Lower leg skin (tissue), 4 donors: Measurements from ENCODE around the gene TMEM154. TPM values are rescaled to one million over a fixed set of nuclear protein-coding genes. Genes with fewer than 3 reads are reported as not detected.

Experiments used
- DNase-seq, 2 donors: peaks; one replicate each; pipeline ENCODE4 v3.0.0-alpha.2; 2019; ENCODE audit warnings: low spot score in 2 of 2
- H3K4me3 ChIP-seq: fragments of 200-600 bp; sonication (generic); 2 replicates; pipeline ENCODE4 v1.5.1; 2017; ENCODE audit warnings: mild to moderate bottlenecking, low read depth; ENCODE audit not compliant: poor library complexity, severe bottlenecking
- POLR2A ChIP-seq, 2 donors: fragments of 450-650 bp; IDR thresholded peaks; one replicate each; pipeline ENCODE4 v1.6.1; 2016 to 2017; ENCODE audit warnings: antibody characterized with exemption in 2 of 2, mild to moderate bottlenecking in 1 of 2, moderate library complexity in 1 of 2
- WGBS, 2 donors: methylation state at CpG; one replicate each; pipeline ENCODE4 v1.1.5; 2018; 5-methylcytosine and 5-hydroxymethylcytosine counted together
- intact Hi-C: fragments of 100-400 bp; cut with DNase I; formaldehyde crosslinking; loops from one replicate; pipeline ENCODE4 v1.15.0; 2023; ENCODE audit warnings: low total_unique reads
- total RNA-seq, 4 donors: library from RNA; depleted of rRNA; stranded (reverse); fragments of >200 nt; gene quantifications; one replicate each; pipeline ENCODE4 v1.1.0, GENCODE V29; 2016
- TF ChIP-seq, protein P1 (sequence below), 3 donors: fragments of 450-650 bp; IDR thresholded peaks; one replicate each; pipeline ENCODE4 v1.5.1; 2016; ENCODE audit warnings: antibody characterized with exemption in 3 of 3, mild to moderate bottlenecking in 3 of 3, moderate library complexity in 2 of 3

The TMEM154 gene
- total RNA-seq, 4 donors from 2014 or later, result 73.1 to 139 (median 97.5) TPM

GRCh38 chr4:152630324-152630723 is 49.5 kb downstream of the TMEM154 start:
- WGBS, 2 donors, result 66 to 70% methylated on average over 1 of the region's 1 CpG
- DNase-seq, result no peak
- TF ChIP-seq POLR2A (IDR thresholded peaks at IDR 0.05), result no peak
- TF ChIP-seq, protein P1, sequence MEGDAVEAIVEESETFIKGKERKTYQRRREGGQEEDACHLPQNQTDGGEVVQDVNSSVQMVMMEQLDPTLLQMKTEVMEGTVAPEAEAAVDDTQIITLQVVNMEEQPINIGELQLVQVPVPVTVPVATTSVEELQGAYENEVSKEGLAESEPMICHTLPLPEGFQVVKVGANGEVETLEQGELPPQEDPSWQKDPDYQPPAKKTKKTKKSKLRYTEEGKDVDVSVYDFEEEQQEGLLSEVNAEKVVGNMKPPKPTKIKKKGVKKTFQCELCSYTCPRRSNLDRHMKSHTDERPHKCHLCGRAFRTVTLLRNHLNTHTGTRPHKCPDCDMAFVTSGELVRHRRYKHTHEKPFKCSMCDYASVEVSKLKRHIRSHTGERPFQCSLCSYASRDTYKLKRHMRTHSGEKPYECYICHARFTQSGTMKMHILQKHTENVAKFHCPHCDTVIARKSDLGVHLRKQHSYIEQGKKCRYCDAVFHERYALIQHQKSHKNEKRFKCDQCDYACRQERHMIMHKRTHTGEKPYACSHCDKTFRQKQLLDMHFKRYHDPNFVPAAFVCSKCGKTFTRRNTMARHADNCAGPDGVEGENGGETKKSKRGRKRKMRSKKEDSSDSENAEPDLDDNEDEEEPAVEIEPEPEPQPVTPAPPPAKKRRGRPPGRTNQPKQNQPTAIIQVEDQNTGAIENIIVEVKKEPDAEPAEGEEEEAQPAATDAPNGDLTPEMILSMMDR (IDR thresholded peaks at IDR 0.05), result no peak
- no peak overlapping the region for H3K4me3 ChIP-seq
- intact Hi-C loops, result no loop called here

DNA sequence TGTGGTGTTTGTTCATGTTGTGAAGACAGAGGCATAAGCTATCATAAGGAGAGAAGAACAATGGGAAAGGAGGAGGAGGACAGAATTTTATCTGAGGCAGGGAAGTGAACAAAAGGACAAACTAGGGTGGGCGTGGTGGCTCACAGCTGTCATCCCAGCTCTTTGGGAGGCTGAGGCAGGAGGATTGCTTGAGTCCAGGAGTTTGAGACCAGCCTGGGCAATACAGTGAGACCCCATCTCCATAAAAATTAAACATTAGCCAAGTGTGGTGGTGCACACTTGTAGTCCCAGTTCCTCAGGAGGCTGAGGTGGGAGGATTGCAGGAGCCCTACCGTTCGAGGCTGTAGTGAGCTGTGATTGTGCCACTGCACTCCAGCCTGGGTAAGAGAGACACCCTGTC is 49.9 kb downstream of the TMEM154 start:
- 98% methylated on average over 3 of the region's 3 CpGs for WGBS, 2 donors
- no peak overlapping the region for H3K4me3 ChIP-seq
- TF ChIP-seq POLR2A (IDR thresholded peaks at IDR 0.05), result no peak
- TF ChIP-seq, protein P1 (IDR thresholded peaks at IDR 0.05), result no peak
- intact Hi-C loops, result no loop called here
- no peak for DNase-seq

DNA sequence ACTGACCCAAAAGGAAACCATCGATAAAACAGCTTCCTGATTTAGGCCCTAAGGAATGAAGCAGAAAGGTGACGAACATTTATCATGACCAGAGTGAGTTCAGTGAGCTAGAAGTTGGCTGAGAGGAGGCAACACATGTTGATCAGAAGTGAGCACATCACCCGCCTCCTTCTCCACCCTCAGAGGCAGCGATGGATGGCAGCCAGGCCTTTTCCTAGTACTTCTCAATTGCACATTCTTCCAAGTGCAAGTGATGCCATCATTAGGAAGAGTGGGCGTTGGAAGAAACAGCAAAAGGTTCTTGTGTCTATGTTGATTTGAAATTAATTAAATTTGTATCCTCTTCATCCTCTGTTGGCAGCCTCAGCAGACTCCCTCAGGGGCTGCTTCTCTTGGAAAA is 51.7 kb downstream of the TMEM154 start:
- peak; percentile 60 to 87 for DNase-seq
- intact Hi-C loops, result no loop called here
- WGBS, 2 donors, result 53 to 56% methylated on average over 5 of the region's 5 CpGs

DNA sequence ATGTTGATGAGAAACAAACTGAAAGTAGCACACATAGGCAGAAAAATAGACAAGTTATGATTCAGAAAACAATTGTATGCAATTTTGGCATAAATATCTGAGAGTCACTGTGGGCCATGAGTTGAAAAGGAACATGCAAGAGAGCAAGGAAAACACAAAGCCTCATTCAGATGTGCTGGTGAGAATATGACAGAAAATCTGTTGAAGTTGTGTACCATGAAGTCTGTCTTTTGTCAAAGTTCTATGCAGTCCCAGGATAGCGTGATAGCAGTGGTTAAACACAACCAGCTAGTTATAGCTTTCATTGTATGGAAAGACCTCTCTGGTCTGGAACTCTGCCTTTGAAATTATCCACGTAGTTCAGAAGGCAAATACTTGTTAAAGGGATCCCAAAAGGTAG is 53.0 kb downstream of the TMEM154 start:
- intact Hi-C loops, result no loop called here
- 78% methylated on average over 2 of the region's 2 CpGs for WGBS, 2 donors
- TF ChIP-seq, protein P1 (IDR thresholded peaks at IDR 0.05), result no peak
- no peak for TF ChIP-seq POLR2A (IDR thresholded peaks at IDR 0.05)
- no peak for DNase-seq
- H3K4me3 ChIP-seq, result no peak overlapping the region

More for the DNA sequence above, 51.7 kb downstream of the TMEM154 start:
- no peak for TF ChIP-seq POLR2A (IDR thresholded peaks at IDR 0.05)
- TF ChIP-seq, protein P1 (IDR thresholded peaks at IDR 0.05), result no peak
- H3K4me3 ChIP-seq, result no peak overlapping the region

GRCh38 chr4:152620915-152621314 is 58.9 kb downstream of the TMEM154 start:
- intact Hi-C loops, result no loop called here
- no peak for TF ChIP-seq POLR2A (IDR thresholded peaks at IDR 0.05)
- TF ChIP-seq, protein P1 (IDR thresholded peaks at IDR 0.05), result no peak
- no peak overlapping the region for H3K4me3 ChIP-seq
- no peak for DNase-seq

GRCh38 chr4:152620218-152620617 is 59.6 kb downstream of the TMEM154 start:
- intact Hi-C loops, result no loop called here
- TF ChIP-seq, protein P1 (IDR thresholded peaks at IDR 0.05), result no peak
- TF ChIP-seq POLR2A (IDR thresholded peaks at IDR 0.05), result no peak
- DNase-seq, result no peak
- 92 to 100% methylated on average over 1 of the region's 1 CpG for WGBS, 2 donors
- H3K4me3 ChIP-seq, result no peak overlapping the region
